Measurements from ENCODE around the gene SERPINA10. TPM values are rescaled to one million over a fixed set of nuclear protein-coding genes. Genes with fewer than 3 reads are reported as not detected.
"Not testable (repeated sequence)": the region's sequence is repeated elsewhere in the genome, so short reads cannot be mapped to it uniquely, and the experiment has no call there.

The SERPINA10 gene
- total RNA-seq, 1 donor from 2014 or later, result not detected

DNA sequence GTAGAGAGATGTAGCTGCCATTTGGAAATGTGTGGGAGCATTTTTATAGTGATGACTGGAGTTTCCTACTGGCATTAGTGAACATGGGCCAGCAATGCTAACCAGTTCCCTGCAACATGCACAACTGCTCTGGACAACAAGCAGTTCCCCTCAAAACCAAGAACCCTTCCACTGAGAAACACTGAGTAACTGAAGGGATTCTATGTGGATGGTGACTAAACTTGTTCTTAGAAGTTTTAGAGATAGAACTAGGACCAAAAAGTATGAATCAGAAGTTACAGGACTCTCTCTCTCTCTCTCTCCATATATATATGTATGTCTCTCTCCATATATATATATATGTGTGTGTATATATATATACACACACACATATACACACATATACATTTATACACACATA is 7.9 kb downstream of the SERPINA10 start:
- no peak for DNase-seq (ENCODE audit: low read depth)

DNA sequence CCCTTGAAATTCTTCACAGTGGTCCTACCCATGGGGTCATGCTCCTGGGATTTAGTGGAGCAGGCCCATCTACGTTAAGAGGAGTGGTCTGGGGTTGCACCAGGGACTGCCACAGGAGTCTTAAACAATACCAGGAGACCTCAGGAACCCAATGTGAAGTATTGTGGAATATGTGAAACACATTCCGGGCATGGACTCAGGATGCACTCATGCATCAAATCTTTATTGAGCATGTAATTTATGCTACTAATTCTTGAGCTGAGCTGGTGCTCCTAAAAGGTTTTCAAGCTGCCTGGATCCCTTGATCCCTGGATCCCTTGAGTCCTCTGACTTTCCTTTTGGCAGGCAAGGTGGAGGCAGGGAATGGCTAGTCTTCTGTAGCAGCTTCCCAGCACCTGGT is 8.8 kb downstream of the SERPINA10 start:
- no peak for DNase-seq (ENCODE audit: low read depth)

DNA sequence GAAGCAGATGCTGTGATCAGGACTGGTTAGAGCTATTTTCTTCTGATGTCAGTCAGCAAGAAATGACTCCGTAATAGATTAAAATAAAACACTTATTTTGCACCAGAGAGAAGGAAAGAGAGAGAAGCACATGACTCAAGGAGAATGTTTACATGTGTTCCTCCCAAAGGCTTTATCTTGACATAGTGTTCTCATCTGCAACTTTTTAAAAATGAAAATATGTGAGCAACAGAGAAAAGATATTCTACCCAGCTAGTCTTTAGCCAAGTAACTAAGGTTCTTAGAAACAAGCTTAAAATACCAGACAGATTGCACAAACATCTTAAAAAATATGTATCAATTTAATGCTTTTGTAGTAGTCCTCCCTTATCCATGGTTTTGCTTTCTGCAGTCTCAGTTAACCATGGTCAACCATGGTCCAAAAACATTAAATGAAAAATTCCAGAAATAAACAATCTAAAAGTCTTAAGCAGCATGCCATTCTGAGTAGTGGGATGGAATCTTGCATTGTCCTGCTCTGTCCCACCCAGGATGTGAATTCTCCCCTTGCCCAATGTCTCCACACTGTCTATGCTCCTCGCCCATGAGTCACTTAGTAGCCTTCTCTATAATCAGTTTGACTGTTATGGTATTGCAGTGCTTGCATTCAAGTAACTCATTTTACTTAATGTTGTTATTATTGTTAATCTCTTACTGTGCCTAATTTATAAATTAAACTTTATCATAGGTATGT is 9.9 kb downstream of the SERPINA10 start:
- no peak for DNase-seq (ENCODE audit: low read depth)

DNA sequence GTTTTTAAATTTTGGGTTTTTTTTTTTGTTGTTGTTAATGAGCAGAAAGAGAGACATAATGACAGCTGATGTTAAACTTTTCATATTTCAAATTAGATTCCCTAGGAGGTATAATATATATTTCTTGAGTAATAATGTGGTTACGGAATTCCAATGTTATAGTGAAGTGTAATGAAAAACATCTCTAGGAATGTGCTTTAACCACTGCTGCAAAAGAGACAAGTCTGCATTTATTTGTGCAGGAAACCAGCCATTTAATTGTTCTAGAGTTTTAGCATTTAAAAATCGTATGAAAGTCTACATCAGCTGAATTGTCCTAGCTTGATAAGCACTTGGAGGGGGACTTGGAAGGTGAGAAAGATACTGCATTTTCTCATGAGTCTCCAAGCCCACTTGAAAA is 14.3 kb downstream of the SERPINA10 start:
- no peak for DNase-seq (ENCODE audit: low read depth)

DNA sequence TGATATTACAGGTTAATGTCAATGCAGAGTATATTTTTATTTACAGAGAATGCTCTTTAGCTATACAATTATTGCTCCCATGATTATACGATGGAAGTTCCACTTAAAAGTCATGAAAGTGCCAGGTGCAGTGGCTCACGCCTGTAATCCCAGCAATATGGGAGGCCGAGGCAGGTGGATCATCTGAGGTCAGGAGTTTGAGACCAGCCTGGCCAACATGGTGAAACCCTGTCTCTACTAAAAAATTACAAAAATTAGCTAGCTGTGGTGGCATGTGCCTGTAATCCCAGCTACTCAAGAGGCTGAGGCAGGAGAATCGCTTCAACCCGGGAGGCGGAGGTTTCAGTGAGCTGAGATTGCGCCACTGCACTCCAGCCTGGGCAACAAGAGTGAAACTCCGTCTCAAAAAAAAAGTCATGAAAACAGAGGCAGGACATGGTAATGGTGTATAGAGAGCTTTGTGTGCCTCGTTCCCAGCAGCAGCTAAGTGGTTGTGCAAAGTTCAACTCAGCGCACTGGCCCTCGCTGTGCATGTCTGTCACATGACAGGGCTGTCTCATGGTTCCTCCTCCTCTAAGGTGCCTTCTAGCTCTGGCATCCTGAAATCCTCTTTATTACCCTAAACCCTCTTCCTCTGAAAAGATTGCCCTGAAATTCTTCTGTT is 16.0 kb downstream of the SERPINA10 start:
- DNase-seq (ENCODE audit: low read depth), result not testable (repeated sequence)

DNA sequence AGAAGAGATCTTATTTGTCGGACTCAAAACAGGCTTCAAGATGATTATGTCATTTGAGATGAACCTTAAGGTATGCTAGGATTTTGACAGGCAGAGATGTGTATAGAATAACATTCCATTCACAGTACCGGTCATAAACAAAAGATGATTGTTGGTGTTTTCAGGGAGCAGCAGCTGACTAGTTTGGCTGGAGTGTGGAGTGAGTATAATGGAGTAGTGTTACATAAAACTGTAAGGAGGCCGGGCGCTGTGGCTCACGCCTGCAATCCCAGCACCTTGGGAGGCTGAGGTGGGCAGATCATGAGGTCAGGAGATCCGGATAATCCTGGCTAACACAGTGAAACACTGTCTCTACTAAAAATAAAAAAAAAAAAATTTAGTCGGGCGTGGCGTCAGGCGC is 23.9 kb downstream of the SERPINA10 start:
- DNase-seq (ENCODE audit: low read depth), result no peak

DNA sequence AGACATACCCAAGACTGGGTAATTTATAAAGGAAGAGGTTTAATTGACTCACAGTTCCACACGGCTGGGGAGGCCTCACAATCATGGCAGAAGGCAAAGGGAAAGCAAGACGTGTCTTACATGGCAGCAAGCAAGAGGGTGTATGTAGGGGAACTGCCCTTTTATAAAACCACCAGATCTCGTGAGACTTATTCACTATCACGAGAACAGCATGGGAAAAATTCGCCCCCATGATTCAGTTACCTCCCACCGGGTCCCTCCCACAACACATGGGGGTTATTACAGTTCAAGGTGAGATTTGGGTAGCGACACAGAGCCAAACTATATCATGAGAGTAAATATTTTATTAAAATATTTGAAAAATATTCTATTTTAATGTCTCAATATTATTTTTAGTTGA is 24.5 kb downstream of the SERPINA10 start:
- not testable (repeated sequence) for DNase-seq (ENCODE audit: low read depth)

DNA sequence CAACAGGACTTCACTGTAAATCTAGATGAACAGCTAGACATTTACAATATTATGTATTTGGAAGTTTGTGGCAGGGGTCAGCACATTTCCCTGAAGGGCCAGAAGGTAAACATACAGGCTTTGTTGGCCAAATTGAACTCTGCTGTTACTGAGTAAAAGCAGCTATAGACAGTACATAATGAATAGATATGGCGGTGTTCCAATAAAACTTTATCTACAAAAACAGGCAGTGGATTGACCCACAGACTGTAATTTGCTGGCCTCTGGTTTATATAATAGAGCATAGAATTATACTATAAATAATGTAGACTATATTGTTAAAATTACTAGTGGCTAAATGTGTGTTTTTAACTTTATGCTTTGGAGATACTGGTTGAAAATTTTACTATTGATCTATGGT is 25.7 kb downstream of the SERPINA10 start:
- no peak for DNase-seq (ENCODE audit: low read depth)

DNA sequence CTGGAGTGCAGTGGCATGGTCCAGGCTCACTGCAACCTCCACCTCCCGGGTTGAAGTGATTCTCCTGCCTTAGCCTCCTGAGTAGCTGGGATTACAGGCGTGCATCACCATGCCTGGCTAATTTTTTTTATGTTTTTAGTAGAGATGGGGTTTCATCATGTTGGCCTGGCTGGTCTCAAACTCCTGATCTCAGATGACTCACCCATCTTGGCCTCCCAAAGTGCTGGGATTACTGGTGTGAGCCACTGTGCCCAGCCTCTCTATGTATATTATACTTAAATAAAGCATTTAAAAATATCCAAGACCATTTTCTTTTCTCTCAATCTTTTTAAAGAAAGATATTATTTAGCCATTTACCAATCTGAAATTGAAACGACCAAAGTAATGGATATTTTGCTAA is 28.9 kb downstream of the SERPINA10 start:
- not testable (repeated sequence) for DNase-seq (ENCODE audit: low read depth)

DNA sequence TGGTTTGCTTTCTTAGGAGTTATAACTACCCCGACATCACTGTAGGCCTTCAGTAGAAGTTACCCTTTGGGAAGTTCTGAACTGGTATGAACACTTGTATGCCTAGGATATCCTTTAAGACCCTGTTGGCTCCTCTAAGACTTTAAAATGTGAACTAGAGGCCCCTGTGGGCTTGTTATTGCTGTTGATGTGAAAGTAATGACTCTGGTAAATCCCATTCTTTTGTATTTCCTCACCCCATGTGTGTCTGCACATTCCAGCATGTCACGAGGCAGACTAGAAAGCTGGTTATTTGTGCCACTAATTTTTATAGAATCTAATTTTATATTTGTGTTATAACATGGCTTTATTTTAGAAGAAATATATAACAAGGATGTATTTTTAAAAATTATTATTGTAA is 48.9 kb downstream of the SERPINA10 start:
- DNase-seq (ENCODE audit: low read depth), result no peak

DNA sequence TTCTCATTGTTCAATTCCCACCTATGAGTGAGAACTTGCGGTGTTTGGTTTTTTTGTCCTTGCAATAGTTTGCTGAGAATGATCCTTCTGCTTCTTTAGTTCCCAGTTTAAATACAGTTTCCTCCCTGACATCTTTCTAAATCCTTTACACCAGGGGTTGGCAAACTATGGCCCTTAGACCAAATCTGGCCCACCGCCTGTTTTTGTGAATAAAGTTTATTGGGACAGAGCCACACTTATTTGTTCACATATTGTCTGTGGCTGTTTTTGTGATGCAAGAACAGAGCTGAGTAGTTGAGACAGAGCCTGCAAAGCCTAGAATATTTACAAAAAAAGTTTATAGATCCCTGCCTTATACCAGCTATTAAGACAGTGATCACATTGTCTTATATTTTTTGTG is 53.7 kb downstream of the SERPINA10 start:
- no peak for DNase-seq (ENCODE audit: low read depth)

DNA sequence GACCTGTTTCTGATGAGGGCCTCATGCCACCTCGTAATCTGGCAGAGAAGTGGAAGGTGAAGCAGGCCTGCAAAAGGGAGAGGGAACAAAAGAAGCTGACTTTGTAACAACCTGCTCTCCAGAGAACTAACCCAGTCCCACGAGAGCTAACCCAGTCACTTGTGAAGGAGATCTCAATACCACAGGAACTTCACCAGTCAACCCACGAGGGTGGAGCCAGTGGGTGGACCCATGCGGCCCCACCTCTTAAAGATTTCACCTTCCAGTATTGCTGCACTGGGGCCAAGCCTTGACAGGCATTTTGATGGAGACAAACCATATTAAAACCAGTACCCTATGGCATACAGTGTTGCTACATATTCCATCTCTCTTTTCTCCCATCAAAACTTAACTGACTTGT is 55.1 kb downstream of the SERPINA10 start:
- no peak for DNase-seq (ENCODE audit: low read depth)

DNA sequence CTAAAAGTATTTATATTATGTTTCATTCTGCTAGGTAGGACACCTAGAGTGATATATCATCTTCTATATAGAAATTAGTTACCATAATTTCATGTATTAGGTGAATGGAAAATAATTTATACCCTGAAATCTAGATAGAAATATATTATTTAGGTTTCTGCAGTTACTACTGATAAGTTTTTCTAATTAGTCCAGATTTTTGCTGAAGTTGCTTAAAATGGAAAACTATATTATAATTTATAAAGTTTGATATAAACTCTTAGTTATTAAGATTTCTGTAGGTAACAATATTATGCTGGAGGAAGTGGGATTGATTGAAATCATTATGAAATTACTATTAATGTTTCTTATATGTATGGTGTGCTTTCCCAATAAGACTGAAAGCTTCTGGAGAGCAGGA is 56.0 kb downstream of the SERPINA10 start:
- DNase-seq (ENCODE audit: low read depth), result no peak

Other genes with a start within 250 kb of the SERPINA10 start
- gene DDX24, start 212.1 kb downstream of the SERPINA10 start, total RNA-seq, result 156 and 161 TPM in 2 replicates
- 5.6 and 10.3 TPM in 2 replicates for gene IFI27L1, start 212.0 kb downstream of the SERPINA10 start, total RNA-seq
- 2.5 and 5.8 TPM in 2 replicates for gene IFI27, start 182.5 kb downstream of the SERPINA10 start, total RNA-seq
- 34.8 and 42.6 TPM in 2 replicates for gene IFI27L2, start 163.7 kb downstream of the SERPINA10 start, total RNA-seq
- gene PPP4R4, start 118.9 kb downstream of the SERPINA10 start, total RNA-seq, result 0.75 and 1.2 TPM in 2 replicates
- gene SERPINA6, start 30.1 kb upstream of the SERPINA10 start, total RNA-seq, result not detected in 2 replicates
- gene SERPINA2, start 73.4 kb upstream of the SERPINA10 start, total RNA-seq, result not detected in 2 replicates
- gene SERPINA1, start 95.3 kb upstream of the SERPINA10 start, total RNA-seq, result not detected in 2 replicates
- gene SERPINA11, start 159.5 kb upstream of the SERPINA10 start, total RNA-seq, result not detected in 2 replicates
- gene SERPINA9, start 182.9 kb upstream of the SERPINA10 start, total RNA-seq, result not detected in 2 replicates
- not detected in 2 replicates for gene SERPINA12, start 216.2 kb upstream of the SERPINA10 start, total RNA-seq